HG02852 (cell line): ENCODE data around the gene FOXJ1.

Experiments used
- ATAC-seq: cut with Tn5 transposase; IDR thresholded peaks from one replicate; pipeline ENCODE4 v1.9.1; 2021; ENCODE audit warnings: mild to moderate bottlenecking, moderate library complexity; ENCODE audit not compliant: unreplicated experiment

FOXJ1 gene

DNA sequence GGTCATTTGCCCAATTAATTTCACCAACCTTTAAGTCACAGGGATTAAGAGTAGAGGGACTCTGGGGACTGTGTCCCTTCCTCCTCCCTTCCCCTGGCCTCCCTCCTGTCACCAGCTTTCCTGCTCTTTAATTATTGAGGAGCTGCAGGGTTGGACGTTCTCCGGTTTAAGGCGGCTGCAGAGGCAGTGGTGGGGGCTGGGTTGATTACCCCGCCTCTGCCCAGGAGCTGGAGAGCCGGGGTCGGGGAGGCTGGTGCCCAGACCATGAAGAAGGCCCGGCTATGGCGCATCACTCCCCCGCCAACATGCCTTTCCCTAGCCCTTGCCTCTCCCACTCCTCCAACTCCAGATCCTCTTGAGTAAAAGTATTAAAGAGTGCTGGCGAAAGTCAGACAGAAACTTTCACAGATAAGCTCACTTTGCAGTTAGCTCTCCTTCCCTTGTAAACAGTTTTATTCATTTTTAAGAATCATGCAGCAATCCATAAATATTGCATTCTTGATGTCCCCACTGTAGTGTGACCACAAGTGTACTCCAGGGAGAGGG lies 1.1 kb upstream of the FOXJ1 start:
- no peak for ATAC-seq

DNA sequence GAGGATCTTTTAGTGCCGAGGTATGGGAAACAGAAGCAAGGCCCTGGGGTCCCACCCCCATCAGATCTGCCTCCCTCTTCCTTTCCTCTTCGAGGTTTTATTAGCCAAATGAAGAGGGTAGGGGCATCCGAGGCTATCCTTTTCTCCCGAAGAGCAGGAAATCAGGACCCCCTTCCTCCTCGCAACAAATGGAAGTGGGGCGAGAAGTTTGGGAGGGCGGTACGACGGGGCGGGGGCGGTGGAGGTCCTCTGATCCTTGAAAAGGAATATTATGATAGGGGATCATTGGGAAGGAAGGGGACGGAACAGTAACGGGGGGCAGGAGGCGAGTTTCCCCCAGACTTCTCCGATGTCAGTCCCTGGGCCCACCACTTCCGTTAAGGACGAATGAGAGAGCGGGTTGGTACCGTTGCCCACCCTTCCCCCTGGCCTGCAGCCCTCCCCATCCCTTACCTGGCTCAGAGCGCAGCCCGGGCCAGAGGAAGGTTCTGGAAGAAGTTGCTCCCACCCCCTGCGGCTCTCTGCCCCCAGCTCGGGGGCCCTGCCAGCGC lies 309 bp downstream of the FOXJ1 start:
- ATAC-seq: no peak

DNA sequence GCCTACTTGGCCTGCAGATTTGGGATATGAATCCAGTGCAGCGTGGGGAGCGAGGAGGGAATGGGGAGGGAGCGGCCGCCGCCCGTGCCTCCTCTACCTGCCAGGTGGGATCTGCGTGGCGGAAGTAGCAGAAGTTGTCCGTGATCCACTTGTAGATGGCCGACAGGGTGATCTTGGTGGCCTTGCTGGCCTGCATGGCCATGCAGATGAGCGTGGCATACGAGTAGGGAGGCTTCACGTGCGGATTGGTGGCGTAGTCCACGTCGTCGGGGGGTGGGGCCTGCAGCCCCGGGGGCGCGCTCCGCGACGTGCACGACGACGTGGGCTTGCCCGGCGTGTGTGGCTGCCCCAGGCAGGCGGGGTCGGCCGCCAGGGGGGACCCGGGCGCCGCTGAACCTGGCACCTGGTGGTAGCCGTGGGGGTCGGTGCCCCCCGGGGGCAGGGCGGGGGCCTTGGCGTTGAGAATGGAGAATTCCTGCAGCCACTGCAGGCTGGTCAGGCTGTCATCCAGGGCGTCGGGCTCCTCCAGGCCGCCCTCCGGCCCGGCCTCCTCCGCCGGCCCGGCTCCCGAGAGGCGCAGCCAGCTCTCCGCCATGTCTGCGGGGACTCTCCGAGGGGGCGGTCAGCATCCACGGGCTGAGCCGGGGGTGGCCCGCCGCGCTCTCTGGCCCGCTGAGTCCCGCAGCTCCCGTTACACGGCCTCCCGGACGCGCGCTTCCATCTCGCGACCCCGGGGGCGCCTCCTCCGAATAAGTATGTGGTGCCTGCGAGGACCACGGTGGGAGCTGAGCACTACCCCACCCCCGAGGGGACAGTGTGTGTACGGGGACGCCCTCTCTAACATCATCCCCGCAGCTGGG lies 1.0 kb downstream of the FOXJ1 start:
- ATAC-seq: no peak

DNA sequence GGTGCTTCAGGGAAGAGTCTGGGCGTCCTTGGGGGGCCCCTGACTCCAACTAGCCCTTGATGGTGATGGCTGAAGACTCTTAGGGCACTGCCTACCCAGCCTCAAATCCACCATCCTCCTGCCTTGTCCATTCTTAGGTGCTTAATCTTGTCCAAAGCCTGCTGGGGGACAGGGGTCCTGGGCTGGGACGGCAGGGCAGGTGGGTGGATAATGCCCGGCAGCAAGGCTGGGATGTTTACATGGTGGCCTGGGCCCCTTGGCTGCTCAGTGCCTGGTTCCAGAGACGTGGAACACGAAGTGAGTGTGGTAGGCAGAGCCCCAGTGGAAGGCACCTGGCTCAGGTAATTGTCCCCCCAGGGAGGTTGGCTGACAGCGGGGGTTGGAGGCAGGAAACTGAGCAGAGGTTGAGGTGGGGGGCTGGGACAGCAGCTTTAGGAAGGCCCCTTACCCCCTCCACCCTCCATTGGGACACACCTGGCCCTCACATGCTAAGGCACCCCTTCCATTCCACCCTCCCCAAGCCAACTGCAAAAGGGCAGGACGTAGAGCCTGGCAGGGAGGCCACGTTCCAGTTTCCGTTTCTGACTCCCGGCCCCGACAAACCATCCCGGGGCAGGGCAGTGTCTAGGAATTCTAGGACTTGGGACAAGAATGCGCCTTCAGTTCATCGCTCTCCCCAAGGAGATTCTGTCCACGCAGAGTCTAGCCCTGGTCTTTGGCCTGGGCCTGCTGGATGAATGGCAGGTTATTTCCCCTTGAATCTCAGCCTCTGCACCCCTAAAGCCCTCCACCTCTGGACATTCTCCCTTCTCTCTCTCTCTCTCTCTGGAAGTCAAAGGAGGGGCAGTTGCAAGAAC lies 1.9 kb downstream of the FOXJ1 start:
- ATAC-seq: no peak

DNA sequence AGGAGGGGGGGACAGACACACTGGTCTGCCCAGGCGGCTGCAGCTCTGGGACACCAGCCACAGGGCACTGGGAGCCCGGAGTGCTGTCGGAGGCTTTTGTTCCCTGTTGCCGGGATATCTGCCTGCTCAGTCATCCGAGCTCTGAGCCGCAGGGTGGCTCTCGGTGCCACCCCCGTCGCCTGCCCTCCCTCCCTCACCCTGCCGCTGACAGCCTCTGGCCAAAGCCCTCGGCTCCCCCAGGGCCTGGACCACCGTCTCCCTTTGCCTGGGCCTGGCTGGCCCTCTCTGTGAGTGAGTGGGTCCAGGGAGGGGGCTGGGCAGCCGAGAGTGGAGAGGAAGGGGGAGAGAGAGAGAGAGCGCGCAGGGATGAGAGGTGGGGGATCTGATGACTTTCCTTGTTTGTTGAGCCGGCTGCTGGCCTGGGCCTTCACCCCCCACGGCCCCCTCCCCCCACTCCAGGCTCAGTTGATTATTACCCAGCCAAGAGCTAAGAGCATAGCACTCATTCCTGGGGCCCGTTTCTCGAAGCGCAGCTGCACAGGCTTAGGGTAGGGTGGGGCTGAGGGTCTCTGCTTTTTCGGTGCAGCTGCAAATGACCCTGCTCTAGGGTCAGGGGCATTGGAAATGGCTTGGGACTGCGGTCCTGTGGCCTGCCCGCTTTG lies 2.7 kb downstream of the FOXJ1 start:
- ATAC-seq: no peak

DNA sequence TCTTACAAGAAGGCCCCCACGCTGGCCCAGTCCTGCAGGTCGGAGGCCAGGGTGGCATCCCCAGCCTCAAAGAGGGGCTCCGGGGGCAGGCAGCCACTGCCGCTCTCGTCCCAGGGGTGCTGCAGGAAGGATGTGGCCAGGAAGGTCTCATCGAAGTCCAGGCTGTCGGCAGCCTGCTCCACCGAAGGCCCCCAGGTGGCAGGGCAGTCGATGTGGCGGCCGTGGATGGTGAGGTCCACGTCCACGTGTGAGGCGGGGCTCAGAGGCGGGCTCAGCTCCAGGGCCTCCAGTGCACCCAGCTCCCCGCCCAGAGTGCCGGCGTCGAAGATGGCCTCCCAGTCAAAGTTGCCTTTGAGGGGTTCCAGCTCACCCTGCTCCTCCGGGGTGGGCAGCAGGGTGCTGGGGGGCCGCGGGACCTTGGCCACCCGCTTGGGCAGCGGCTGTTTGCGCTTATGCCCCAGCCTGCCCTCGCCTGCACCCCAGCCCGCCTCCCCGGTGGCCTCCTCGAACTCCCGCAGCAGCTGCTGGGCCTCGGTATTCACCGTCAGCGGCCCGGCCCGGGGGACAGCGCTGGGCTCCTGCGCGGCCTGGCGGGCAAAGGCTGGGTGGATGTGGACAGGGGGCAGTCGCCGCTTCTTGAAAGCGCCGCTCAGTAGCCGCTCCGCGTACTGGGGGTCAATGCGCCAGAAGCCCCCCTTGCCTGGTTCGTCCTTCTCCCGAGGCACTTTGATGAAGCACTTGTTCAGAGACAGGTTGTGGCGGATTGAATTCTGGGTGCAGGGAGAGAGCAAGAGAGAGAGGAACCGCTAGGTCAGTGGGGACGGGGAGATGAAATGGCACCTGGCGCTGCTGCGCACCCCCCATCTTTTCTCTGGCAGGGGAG lies 3.5 kb downstream of the FOXJ1 start:
- no peak for ATAC-seq

DNA sequence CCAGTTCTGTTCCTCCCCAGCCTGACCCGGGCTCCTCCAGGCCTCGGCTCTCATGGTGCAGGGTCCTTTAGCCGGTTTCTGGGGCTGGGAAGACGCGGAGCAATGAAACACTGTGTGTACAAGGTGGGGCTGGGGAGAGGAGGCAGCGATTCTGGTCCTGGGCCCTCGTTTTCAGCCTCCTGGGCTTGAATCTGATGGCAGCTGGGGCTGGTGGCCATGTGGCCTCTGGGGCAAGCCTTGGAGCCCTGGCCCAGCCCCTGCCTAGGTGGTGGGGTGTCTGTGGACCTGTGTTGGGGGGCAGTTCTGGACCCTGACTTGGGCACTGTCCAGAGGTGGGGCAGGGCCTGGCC lies 4.1 kb downstream of the FOXJ1 start:
- no peak for ATAC-seq

DNA sequence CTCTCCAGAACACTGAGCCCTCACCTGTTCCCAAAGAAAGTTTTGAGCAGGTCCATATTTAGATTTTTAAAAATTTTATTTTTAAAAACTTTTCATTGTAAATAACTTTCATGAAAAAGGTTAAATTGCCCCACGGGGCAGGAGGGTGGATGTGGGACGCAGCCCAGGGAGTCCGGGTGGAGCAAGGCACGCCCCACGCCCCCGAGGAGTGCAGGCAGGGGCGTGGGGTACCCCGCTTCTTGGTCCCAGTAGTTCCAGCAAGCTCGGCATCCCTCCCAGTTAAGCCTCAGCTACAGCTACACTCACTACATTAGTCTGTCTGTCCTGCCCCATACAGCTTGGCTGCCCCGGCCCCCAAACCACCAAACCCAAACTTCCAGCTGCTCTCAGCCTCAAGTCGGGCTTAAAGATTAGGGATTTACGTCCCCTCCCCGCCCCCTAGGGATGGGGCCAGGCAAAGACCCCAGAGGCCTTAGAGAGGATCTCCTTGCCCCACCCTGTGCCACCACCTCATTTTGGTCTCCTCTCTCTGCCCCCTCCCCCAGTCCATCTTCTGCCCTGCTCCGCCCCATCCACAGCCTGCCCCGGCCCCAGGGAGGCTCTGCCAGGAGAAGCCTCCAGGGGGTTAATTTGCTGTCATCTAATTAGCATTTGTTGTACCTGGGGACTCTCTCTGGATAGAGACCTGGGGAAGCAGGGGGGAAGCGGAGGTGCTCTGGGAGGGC lies 4.6 kb downstream of the FOXJ1 start:
- ATAC-seq: no peak

DNA sequence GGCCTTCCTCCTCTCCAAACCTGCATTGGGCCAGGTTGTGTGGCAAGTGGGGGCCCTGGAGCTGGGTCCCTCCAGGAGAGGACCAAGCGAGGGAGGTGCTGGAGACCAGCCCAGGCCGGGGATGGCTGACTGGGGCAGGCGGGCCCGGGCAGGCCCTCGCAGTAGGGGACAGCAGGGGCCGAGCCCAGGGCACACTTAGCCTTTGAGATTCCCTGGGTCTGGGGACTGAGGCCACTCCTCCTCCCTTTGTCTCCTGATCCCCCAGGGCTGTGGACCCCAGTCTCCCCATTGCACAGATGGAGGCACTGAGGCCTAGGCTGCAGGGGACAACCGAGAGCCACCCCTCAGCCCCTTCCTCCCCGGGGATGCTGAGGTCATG lies 5.2 kb downstream of the FOXJ1 start:
- no peak for ATAC-seq

DNA sequence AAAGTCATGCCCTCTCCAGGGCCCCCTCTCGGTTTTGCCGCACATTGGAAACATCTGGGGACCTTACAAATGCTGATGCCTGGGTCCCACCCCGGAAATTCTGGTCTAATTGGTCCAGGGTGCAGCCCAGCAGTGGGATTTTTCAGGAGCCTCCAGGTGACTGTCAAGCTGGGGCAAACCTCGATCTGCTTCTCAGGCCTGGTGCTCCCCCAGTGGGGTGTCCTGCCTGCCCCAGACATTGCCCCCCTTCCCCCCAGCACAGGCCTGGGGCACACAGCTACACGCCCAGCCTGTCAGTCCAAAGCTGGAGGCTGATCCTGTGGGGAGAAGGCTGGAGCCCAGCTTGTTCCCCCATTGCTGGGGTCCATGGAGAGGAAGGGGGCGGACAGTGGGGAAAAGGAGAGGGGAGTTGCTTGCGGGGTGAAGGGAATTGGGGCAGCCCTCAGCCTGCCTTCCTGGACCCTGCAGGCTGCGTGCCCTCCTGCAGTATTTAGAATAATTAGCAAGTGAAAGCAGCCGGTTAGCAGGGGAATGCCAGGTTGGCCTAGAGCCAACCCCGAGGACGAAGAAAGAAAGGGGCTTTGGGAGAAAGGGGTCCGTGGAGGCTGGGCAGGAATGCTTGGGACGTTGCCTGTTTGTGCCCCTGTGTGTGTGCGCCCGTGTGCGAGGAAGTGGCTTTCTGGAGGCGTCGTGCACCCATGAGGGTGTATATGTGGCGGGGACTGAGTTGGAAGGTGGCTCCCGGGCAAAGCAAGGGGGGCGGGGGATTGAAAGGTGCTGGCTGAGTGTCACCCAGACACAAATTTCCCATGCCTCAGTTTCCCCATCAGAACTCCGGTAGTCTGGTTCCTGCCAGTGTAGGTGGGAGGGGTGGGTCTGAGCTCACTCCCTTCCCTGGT lies 5.9 kb downstream of the FOXJ1 start:
- no peak for ATAC-seq

DNA sequence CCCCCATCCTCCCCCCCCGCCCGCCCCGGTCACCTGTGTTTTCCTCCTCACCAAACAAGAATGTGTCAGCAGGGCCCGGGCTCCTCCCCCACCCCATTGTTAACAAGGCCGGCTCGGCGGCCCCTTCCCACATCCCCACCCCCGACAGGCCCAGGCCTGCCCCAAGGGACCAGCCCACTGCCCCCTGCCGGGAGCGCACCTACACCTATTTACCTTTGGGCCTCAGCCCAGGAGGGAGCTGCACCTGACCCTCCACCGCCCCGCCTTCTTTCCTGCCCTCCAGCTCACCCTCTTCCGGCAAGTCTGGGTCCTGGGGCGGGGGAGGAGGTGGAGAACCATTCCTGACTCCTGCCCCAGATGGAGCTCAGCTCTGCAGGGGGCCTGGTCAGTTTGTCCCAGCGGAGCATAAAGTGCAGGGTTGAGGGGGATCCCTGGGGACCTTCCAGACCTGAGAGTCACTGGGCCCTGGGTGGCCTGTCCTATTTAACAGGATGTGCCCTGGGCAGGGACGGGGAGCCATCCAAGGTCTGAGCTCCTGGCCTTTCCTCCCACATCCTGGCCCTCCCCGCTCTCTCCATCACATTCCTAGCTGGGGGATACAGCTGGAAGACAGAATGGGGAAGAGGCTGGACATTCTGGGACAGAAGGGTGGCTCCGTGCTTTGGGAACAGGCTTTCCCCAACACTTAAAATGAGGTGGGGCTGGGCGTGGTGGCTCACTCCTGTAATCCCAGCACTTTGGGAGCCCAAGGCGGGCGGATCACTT lies 8.3 kb downstream of the FOXJ1 start:
- no peak for ATAC-seq

DNA sequence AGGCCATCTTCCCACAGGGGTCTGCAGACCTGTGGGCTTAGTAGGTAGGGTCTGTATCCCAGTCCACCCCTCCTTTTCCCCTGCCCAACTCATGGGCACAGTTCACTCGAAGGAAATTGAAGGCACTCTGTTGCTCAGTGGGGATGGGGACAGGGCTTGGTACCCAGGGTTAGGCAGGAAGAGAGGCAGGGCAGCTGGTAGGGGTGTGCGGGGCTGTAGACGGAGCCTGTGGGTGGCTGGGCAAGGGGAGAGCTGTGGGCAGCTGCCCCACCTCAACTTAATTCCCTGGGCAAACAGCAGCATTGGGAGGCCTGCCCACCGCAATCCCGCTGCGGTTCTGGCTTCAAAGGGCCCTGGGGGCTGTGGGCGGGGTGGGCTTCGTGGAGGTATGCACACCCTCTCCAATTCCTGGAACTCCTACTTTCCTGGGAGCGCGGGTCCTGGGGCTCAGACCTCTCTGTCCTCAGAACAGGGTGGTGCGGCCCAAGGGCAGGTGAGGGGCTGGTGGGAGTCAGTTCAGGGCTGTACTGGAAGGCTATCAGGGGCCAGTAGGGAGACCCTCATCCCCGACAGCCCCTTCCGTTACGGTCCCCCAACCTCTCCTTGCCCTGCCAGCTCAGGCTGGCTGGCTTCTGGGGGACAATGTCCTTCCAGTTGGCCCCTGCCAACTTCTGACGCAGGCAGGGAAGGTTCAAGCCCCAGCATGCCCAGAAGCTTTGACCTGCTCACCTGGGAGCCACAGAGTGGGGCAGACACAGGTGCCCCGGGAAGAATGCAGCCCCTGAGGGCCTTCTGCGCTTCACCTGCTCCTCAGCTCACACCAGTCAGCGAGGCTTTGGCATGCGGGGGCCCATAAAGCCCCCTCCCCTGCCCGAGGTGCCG lies 9.1 kb downstream of the FOXJ1 start:
- no peak for ATAC-seq

DNA sequence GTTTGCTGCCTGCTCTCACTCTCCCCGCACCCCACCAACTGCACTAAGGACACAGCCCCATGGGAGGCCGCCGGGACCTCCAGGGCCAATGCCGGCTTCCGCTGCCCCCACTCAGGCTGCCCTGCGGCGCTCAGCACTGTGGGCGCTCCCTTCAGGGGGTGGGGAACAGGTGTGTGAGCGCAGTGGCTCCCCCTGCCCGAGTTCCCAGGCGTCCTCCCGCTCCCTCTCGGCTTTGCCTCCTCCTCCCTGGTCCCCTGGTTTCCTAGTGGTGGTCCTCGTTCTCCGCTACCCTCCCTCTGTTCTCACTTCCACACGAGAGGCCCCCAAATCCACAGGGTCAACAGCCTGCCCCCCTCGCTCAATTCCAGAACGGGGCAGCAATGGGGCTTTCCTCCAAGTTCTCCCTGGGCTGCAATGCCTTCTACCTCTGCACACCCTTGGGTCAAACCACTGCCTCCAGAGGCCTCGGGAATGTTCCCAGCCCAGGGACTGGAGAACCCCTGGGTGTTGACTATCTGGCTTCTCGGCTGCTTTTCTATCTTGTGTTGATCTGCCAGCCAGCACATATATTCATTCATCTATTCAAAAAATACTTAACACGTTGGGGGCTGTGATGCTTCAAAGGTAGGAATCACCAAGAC lies 9.9 kb downstream of the FOXJ1 start:
- ATAC-seq: no peak

DNA sequence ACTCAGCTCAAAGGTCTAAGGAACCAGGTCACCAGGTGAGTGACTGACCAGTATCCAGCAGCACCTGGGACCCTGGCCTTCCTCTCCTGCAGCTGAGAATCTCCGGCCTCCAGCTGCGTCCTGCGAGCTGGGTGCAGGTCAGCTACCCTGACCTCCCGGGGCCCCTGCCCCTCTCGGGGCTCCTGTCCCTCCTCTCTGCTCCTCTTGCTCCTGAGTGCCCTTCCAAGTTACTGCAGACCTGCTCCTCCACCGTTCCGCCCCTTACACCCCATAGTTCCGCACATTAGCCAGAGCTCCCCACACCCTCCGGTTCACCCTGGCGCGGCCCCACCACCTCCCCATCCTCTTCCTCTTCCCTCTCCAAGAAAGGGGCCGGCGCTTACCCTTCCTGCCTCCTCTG lies 10.6 kb downstream of the FOXJ1 start:
- no peak for ATAC-seq

DNA sequence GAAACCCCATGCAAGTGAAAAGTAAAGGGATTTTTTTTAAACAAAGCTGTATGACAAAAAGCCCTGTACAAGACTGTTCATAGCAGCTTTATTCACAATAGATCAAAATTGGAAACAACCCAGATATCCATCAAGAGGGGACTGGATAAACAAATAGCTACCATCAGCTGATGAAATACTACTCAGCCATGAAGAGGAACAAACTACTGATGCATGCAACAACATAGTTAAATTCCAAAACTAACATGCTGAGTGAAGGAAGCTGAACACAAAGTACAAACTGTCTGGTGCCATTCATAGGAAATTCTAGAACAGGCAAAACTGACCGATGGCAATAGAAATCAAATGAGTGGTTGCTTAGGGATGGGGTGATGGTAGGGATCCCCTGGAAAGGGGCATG lies 15.1 kb downstream of the FOXJ1 start:
- no peak for ATAC-seq

DNA sequence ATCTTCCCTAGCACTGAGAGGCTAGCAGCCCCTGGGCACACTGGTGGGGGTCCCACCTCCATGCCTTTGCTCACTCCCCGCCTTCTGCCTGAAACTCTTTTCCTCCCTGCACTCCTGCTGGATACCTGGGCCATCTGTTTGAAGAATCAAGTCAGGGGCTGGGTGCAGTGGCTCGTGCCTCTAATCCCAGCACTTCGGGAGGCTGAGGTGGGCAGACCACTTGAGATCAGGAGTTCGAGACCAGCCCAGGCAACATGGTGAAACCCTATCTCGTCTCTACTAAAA lies 15.7 kb downstream of the FOXJ1 start:
- no peak for ATAC-seq
